ENCODE data around the gene ANO10. TPM values are rescaled to one million over a fixed set of nuclear protein-coding genes. Genes with fewer than 3 reads are reported as not detected.

The ANO10 gene
- total RNA-seq, 1 experiment from 2014 or later: 26.6 TPM

DNA sequence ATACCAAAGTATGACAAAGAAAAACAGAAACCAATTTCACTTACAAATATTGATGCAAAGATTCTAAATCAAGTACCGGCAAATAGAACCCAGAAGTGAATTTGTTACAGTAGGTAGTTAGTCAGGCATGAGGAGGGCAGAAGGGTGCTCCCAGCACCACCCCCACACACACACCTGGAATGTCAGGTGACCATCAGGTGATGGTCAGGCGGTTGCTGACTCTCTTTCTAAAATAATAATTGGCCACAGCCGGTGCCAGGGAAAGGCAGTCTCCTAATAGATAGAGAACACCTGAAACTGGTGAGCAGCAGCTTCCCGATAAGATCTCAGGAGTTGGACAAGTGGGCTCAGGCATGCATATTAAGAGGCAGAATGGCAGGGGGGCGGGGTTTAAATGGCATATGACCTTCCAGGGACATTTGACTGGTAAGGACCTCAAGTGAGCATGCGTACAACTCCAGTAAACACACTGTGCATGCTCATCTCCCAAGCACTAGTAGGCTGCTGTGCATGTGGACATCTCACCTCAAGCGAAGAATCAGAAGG, 131.1 kb downstream of the ANO10 start:
- in situ Hi-C loops (cut with HindIII; ENCODE audit: low pct_unique_long_range_greater_than_20kb, low sequenced_read_pairs): no loop called here
- intact Hi-C loops (cut with micrococcal nuclease; ENCODE audit: unreplicated experiment): no loop called here
- Histone ChIP-seq H3K27ac (ENCODE audit: low read length) (no peak overlapping the region), H3K27me3 (ENCODE audit: control insufficient read depth, insufficient read depth, low read length) (no peaks in the 10 kb centered on the region), H3K4me1 (ENCODE audit: control insufficient read depth, insufficient read depth, low read length) (no peaks in the 10 kb centered on the region), H3K9me3 (ENCODE audit: control insufficient read depth, insufficient read depth, low read depth, low read length) (no peaks in the 10 kb centered on the region), H3K4me3 (ENCODE audit: low read depth in 2 of 2, low read length in 2 of 2) (no peak overlapping the region), H3K36me3 (ENCODE audit: control insufficient read depth, insufficient read depth, low read length) (no peaks in the 10 kb centered on the region)
- DNase-seq (ENCODE audit: low read depth, low spot score) (no peak), ATAC-seq (no peak)
- ChIA-PET CTCF (no interaction called here), POLR2A (no interaction called here)
- no TSS peak for BruUV-seq (replicated peaks)
- TF ChIP-seq, protein P1, sequence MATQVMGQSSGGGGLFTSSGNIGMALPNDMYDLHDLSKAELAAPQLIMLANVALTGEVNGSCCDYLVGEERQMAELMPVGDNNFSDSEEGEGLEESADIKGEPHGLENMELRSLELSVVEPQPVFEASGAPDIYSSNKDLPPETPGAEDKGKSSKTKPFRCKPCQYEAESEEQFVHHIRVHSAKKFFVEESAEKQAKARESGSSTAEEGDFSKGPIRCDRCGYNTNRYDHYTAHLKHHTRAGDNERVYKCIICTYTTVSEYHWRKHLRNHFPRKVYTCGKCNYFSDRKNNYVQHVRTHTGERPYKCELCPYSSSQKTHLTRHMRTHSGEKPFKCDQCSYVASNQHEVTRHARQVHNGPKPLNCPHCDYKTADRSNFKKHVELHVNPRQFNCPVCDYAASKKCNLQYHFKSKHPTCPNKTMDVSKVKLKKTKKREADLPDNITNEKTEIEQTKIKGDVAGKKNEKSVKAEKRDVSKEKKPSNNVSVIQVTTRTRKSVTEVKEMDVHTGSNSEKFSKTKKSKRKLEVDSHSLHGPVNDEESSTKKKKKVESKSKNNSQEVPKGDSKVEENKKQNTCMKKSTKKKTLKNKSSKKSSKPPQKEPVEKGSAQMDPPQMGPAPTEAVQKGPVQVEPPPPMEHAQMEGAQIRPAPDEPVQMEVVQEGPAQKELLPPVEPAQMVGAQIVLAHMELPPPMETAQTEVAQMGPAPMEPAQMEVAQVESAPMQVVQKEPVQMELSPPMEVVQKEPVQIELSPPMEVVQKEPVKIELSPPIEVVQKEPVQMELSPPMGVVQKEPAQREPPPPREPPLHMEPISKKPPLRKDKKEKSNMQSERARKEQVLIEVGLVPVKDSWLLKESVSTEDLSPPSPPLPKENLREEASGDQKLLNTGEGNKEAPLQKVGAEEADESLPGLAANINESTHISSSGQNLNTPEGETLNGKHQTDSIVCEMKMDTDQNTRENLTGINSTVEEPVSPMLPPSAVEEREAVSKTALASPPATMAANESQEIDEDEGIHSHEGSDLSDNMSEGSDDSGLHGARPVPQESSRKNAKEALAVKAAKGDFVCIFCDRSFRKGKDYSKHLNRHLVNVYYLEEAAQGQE (IDR thresholded peaks at IDR 0.05; ENCODE audit: insufficient read depth in 1 of 2, low read depth in 2 of 2, low read length in 1 of 2): no peak
- TF ChIP-seq SIN3A (IDR thresholded peaks at IDR 0.05; ENCODE audit: borderline replicate concordance, insufficient read depth, low read depth, low read length) (no peak), POLR2AphosphoS5 (IDR thresholded peaks at IDR 0.05; ENCODE audit: low read depth, low read length) (no peak)
- TF ChIP-seq, protein P2, sequence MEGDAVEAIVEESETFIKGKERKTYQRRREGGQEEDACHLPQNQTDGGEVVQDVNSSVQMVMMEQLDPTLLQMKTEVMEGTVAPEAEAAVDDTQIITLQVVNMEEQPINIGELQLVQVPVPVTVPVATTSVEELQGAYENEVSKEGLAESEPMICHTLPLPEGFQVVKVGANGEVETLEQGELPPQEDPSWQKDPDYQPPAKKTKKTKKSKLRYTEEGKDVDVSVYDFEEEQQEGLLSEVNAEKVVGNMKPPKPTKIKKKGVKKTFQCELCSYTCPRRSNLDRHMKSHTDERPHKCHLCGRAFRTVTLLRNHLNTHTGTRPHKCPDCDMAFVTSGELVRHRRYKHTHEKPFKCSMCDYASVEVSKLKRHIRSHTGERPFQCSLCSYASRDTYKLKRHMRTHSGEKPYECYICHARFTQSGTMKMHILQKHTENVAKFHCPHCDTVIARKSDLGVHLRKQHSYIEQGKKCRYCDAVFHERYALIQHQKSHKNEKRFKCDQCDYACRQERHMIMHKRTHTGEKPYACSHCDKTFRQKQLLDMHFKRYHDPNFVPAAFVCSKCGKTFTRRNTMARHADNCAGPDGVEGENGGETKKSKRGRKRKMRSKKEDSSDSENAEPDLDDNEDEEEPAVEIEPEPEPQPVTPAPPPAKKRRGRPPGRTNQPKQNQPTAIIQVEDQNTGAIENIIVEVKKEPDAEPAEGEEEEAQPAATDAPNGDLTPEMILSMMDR (IDR thresholded peaks at IDR 0.05): no peak

DNA sequence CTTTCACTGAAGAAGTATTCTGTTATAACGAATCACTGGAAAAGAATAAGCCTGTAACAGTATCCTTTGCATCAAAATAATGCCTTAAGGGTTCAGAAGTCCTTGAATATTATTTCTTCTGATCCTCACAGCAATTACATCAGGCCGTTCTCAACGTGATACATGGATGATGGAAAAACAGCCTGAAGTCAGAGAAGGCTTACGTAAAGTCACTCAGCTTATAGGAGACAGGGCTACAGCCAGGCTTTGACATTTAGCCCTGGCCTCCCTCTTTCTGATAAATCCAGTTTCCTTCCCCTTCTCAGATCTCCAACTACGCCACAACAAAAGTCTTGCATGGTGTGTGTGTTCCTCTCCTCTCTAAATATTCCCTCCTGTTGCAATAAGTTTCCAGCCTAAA, 131.9 kb downstream of the ANO10 start:
- in situ Hi-C loops (cut with HindIII; ENCODE audit: low pct_unique_long_range_greater_than_20kb, low sequenced_read_pairs): no loop called here
- Histone ChIP-seq H3K36me3 (ENCODE audit: control insufficient read depth, insufficient read depth, low read length) (no peaks in the 10 kb centered on the region), H3K9me3 (ENCODE audit: control insufficient read depth, insufficient read depth, low read depth, low read length) (no peaks in the 10 kb centered on the region), H3K27me3 (ENCODE audit: control insufficient read depth, insufficient read depth, low read length) (no peaks in the 10 kb centered on the region), H3K27ac (ENCODE audit: low read length) (no peak overlapping the region), H3K4me1 (ENCODE audit: control insufficient read depth, insufficient read depth, low read length) (no peaks in the 10 kb centered on the region), H3K4me3 (ENCODE audit: low read depth in 2 of 2, low read length in 2 of 2) (no peak overlapping the region)
- TF ChIP-seq TCF7L2 (IDR thresholded peaks at IDR 0.05; ENCODE audit: low read depth, low read length): no peak
- TF ChIP-seq POLR2AphosphoS5 (IDR thresholded peaks at IDR 0.05; ENCODE audit: low read depth, low read length): no peak
- TF ChIP-seq, protein P1 (IDR thresholded peaks at IDR 0.05; ENCODE audit: insufficient read depth in 1 of 2, low read depth in 2 of 2, low read length in 1 of 2): no peak
- TF ChIP-seq, protein P2 (IDR thresholded peaks at IDR 0.05): no peak
- ATAC-seq (no peak), DNase-seq (ENCODE audit: low read depth, low spot score) (no peak)
- BruUV-seq (replicated peaks): no TSS peak
- CTCF ChIA-PET: no interaction called here
- POLR2A ChIA-PET: no interaction called here
- intact Hi-C loops (cut with micrococcal nuclease; ENCODE audit: unreplicated experiment): no loop called here

All from Panc1 (cell line).